GM20431 (cell line): ENCODE results near the gene SRBD1.
"Not testable (repeated sequence)": the region's sequence is repeated elsewhere in the genome, so short reads cannot be mapped to it uniquely, and the experiment has no call there.

ENCODE experiments used
- in situ Hi-C: fragments of 300-500 bp; cut with MseI, MboI; formaldehyde crosslinking; loops from one replicate; pipeline ENCODE4 v1.15.0; 2020; ENCODE audit warnings: low sequenced_read_pairs; ENCODE audit not compliant: unreplicated experiment

SRBD1 gene

DNA sequence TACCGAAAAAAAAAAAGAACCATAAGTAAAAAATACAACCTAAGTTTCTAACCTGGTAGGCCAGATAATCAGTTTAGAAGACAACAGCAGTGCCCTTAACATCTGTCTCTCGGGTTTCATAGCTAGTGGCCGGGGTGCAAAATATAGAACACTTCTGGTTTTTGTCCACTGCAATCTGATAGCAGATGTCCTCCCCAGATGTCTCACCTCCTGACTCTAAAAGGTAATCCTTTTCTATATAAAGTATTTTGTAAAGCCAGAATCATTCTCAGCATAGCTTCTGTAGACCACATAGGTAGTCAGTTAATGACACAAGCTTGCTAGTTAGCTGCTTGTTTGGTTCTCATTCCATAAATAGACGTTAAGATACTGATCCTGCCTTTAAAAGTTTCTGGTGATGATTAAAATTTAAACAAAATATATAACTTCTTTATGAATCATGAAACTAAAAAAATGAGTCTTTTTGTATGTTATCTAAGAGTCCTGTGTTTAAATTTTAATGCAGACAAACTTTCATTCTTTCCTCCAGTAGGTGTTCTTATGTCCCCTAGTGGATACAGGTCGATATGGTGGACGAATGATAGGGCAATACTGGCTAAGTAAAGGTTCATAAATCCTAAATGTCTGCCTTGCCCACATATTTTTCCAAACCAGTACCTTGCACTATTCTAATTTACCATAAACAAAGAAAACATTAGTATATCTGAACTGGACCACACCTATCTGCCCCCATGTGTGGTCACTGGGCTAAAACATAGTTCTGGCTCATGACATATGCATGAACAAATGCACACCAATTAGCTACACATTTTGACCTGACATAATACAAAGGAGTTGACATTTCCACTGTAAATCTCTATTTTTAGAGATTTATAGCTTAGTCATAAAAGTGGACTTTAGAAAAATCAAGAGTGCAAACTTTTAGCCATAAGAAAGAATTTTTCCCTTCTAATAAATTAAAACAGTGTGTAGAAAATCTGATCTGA, 171.0 kb downstream of the SRBD1 start:
- in situ Hi-C loops, result no loop called here

DNA sequence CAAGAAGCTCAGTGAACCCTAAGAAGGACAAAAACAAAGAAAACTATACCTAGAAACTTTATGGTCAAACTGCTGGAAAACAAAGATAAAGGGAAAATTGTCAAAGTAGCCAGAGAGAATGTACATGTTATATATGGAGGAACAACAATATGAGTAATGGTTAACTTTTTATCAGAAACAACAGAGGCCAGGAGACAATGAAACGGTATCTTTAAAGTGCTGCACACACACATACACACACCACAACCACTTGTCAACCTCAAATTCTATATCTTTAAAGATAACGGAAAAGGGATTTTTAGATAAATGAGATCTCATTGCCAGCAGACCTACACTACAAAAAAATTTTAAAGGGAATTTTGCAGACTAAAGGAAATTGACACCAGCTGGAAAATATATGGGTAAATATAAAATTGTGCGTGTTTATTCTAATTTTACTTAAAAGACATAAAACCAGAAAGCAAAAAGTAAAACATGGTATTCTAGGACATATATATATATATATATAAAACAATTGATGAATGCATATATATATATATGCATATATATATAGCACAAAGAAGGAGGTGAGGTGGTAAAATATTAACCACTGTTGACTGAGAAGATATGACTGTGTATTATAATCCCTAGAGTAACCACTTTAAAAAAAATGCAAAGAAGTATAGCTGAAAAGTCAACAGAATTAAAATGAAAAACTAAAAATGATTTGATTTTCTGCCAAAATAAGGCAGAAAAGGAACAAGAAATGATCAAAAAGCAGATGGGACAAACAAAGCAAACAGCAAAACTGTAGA, 172.0 kb downstream of the SRBD1 start:
- in situ Hi-C loops, result no loop called here

DNA sequence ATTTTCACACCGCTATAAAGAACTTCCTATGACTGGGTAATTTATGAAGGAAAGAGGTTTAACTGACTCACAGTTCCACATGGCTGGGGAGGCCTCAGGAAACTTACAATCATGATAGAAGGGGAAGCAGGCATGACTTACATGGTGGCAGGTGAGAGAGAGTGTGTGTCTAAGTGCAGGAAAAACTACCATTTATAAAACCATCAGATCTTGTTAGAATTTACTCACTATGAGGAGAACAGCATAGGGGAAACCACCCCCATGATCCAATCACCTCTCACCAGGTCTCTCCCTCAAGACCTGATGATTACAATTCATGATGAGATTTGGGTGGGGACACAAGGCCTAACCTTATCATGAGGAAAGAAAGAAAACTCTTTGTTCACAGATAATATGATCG, 174.6 kb downstream of the SRBD1 start:
- in situ Hi-C loops, result no loop called here

DNA sequence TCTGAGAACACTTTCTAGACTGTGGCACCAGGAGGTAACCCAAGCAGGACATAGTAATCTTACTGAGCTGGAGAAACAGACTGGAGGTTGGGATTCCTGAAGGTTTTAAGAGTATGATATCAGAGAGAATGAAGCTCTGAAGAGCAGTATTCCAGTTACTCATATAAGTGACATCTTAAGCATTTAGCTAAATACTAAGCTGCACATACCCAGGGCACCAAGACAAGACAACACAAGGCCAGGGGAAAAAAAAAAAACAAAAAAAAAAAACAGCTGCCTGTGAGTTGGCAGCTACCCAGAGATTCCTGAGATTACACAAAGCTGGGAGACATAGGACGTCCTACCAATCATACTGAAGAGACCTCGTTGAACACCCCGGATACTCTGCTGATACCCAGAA, 175.8 kb downstream of the SRBD1 start:
- in situ Hi-C loops, result no loop called here

DNA sequence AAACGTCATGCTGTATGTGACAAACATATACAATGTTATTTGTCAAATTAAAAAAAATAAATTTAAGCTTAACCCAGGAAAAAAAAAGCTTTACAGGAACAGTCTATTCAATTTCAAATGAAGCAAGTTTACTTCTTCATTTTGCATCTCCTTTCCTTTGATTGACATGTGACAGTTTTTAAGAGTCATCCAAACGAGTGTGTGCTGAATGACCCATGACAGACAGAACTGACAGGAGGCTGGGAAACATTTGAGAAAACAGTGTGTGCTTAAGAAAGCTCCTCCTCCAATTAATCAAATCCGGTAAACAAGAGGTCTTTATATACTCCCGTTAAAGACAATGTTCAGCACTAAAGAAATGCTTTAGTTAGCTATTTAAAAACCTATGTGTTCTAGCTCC, 177.7 kb downstream of the SRBD1 start:
- in situ Hi-C loops, result no loop called here

DNA sequence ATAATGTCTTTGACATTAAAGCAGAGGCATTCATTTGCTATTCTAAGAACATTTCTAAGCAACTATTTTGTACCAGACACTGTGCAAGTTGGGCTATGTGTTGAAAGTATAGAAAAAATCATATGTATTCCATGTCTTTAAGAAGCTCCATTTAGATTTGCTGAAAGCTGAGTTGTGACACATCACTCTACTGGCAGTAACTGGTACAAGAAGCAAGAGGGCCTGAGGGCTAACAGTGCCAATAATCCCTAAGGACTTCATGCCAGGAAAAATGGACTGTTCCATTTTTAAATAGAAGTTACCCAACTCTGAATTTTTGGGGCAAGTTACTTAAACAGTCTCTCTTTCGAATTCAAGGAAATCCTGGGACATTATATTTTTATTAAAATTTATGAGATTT, 178.7 kb downstream of the SRBD1 start:
- in situ Hi-C loops, result no loop called here

DNA sequence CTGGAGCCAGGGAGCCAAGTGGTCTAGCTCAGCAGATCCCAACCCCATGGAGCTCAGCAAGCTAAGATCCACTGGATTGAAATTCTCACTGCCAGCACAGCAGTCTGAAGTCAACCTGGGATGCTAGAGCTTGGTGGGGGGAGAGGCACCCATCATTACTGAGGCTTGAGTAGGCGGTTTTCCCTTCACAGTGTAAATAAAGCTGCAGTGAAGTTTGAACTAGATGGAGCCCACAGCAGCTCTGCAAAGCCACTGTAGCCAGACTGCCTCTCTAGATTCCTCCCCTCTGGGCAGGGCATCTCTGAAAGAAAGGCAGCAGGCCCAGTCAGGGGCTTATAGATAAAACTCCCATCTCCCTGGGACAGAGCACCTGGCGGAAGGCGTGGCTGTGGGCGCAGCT, 185.0 kb downstream of the SRBD1 start:
- in situ Hi-C loops, result not testable (repeated sequence)

DNA sequence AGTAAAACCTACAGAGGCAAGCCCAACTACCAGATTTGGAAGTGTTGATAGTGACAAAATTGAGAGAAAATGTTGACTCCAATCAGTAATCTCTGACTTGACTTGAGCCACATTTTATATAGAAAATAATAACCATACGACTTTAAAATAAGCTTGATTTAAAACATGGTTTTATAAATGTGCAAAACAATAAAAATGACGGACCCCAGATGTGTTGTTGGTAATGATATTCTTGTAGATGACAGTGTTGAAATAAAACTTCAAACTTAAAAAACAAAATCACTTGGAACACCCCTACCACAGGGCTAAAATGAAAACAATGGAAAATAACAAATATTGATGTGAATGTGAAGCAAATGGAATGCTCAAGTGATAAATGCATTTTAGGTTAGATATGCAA, 188.1 kb downstream of the SRBD1 start:
- in situ Hi-C loops, result no loop called here

DNA sequence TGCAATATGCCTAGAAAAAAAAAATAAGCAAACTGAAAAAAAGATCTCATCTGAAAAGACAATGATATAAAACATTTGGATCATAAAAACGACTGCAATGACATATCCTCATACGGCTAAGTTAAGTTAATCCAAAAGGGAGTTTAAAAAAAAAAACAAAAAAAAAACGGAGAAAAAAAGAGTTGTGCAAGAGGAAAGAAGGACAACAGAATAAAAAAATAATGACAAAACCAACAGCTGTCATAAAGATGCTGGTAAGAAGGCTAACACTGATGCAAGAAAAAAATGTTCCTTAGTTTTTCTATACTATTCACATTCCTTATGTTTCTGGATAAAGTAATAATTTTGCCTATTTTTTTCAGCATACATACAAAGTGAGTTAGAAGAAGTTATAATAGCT, 192.5 kb downstream of the SRBD1 start:
- in situ Hi-C loops, result no loop called here

DNA sequence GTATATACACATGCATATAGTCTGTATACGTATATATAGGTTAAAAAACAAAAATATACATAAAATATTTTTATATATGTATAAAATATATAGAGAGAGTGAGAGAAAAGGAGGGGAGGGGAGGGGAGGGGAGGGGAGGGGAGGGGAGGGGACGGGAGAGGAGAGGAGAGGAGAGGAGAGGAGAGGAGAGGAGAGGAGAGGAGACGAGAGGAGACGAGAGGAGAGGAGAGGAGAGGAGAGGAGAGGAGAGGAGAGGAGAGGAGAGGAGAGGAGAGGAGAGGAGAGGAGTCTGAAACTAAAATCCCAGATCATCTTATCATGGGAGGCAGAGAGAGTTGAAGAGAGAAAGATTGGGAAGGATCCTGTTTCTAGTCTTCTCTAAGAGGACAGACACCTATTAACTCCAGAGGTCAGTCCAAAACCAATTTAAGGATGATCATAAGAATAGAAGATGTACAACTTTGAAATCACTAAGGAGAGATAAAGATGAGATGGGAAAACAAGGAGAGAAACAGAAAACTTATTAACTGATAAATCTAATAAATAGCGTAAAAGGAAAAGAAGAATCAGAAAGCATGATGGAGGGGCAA, 195.4 kb downstream of the SRBD1 start:
- in situ Hi-C loops, result no loop called here

DNA sequence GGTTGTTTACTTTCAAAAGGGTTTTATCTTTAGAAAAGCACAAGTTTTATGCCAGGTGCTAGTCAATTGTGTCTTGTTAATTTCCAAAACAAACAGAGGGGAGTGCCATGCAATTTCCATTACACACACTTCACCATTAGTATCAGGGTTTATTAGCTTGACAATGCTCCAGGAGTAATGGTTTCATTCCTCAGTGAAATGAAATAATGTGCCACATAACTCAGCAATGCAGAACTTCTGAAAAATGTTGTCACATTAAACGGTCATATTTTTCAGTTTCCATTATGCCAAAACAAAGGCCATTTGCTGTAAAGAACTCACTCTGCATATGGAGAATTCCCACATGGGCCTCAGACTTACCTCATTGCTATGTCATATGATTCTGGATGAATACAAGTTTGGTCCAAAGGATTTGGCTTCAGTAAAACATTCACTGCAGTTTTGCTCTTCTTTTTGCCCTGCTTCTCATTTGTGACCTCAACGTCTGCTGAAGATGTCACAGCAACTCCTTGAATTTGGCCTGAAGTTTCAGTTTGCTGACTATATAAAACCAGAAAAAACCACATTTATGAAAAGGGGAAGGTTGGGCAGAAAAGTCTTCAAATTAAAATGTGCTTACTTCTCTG, 198.2 kb downstream of the SRBD1 start:
- in situ Hi-C loops, result no loop called here

DNA sequence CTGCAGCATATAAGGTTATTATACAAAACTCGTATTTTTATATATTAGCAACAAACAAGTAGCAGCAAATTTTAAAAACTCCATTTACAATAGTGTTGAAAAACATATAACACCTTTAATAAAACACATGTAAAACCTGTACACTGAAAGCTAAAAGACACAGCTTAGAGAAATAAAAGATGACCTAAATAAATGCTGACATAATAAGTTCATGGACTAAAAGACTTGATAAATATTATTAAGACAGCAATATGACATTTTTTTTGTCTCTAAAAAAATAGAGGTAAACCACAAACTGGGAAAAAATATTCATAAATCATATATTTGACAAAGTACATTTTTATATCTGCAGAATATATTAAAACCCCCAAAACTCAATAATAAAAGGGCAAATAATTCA, 201.4 kb downstream of the SRBD1 start:
- in situ Hi-C loops, result no loop called here

DNA sequence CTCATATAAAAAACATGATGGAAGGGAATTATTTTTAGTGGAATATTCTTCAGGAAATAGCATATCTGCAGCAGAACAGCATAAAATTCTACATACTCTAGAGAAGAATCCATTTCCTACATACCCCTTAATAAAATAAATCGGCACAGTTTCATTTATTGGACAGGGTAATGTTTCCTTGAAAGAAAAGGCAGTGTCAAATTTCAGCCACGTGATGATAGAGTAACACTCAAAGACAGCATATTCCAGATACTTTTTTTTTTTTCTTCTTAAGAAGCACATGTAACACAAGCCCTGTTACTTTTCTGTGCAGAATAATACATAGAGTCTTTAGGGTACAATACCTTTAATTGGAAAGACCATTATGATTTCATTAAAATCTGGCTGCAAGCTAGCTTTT, 204.4 kb downstream of the SRBD1 start:
- in situ Hi-C loops, result no loop called here

DNA sequence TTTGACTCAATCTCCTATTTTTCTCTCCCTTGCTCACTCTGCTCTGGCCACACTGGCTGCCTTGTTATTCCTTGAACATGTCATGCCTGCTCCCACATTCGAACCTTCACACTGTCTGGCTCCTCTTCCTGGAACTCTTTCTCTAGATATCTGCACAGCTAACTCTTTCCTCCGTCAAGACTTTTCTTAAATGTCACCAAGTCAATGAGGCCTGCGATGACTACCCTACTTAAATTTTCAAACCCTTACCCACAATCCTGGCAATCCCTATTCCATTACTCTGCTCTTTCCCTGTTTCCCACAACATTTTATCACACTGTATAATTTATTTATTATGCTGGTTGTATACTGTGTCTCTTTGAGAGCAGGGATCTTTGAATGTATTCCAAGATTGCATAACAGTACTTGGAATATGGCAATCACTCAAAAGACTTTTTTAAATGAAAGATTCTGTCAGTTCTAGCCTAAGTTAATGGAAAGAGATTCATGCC, 206.2 kb downstream of the SRBD1 start:
- in situ Hi-C loops, result no loop called here

DNA sequence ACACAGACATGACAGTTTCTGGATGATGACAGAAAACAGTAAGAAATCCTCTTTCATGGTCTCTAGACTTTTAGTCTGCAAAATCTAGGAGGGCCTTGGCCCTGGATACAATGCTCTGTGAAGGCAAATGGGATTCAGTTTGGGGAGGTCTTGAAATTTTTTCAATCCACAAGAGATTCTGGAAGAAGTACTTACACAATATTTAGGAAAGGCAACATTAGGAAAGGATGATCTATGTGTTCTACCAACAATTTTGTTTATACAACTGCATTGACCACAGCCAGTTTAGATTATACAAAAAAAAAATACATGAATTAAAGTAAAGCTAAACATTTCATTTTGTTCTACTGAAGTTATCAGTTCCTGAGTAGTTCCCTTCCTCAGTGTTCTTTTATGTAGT, 208.0 kb downstream of the SRBD1 start:
- in situ Hi-C loops, result no loop called here

DNA sequence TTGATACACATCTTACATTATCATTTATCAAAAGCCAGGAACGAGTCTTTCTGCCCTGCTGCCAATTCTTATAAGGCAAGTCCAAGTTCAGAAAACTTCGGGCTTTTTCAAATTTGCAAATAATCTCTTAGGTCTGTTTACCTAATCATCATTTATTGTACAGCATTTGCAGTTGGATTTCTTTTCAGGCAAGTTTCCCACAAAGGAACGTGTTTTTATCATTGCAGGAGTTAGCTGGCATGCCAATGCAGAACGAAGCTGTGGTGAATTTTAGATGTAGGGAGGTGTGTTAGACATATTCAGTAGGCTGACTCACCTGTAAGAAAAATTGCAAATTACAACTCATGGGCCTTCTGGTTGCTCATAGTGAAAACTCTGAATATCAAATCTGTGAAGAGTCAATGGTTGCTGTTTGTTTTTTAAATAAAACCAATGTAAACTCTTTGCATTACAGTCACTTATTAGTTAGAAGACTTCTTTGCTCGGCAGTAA, 209.6 kb downstream of the SRBD1 start:
- in situ Hi-C loops, result no loop called here

DNA sequence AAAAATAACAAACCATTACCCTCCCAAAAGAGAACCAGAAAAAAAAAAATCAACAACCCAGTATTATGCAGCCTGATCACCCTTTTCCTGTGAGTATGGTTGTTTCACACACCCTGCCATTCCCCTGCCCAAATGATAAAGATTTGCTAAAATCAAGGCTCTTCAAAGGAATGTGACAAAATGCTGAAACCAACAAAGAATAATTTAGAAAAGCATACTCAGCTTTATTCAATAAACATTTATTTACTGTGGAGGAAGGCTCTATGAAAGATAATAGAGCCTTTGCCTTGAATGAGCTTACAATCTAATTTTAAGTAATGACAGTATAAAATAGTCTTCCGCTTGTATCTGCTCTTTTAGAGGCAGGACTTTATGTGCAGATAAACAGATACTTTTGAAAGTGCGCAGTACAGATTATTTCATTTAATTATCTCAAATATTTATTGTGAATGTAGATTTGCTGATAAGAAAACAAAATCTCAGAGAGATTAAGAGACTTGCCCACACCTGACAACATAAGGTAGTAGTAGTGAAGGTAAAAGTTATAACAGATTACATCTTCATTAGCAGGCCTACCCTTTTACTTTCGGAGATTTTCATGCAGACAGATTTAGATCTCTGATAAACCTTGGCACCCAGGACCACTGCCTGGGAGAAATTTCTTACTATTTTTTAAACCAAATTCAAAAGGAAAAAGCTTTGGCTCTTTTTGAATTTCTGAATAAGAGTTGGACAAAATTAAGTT, 211.9 kb downstream of the SRBD1 start:
- in situ Hi-C loops, result no loop called here

DNA sequence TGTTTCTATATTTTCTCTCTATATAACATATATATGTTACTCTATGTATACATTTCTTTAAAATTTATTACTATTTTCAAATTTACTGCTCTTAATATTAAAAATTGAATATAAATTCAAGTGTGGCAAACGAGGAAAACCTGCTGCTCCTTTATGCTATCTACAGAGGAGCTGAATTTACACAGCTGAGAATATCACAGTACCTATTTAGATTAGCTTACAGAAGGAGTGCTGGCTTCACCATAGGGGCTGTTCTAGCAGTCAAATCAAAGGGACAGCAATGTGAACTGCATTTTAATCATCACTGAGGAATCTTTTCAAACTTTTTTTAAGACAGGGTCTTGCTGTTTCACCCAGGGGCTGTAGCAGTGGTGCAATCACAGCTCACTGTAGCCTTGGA, 213.8 kb downstream of the SRBD1 start:
- in situ Hi-C loops, result no loop called here

DNA sequence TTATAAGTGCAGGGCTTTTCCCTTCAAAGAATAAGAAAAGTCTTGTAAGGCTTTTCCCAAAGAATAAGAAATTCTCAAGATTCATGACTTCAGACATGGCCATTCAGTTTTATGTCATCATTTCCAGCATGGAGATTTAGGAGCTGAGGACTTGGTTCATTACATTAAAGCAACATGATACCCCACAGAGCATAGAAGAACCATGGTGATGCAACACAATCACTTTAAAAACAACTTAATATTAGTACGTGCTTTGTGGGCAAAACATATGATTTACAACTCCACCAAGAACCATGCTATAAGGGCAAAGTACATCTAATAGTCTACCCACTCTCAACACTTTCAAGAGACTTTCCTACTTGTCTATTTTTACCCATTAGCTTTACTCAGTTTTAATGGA, 214.4 kb downstream of the SRBD1 start:
- in situ Hi-C loops, result no loop called here
